HTERT RPE-1 (cell line): ENCODE data around the gene CT45A6.
"Not testable (repeated sequence)": the region's sequence is repeated elsewhere in the genome, so short reads cannot be mapped to it uniquely, and the experiment has no call there.

ENCODE experiments used
- in situ Hi-C: fragments of 300-500 bp; cut with MboI; formaldehyde crosslinking; loops from 4 replicates; pipeline ENCODE4 v1.14.3; 2020; ENCODE audit warnings: low sequenced_read_pairs

CT45A6 gene, protein sequence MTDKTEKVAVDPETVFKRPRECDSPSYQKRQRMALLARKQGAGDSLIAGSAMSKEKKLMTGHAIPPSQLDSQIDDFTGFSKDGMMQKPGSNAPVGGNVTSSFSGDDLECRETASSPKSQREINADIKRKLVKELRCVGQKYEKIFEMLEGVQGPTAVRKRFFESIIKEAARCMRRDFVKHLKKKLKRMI

DNA sequence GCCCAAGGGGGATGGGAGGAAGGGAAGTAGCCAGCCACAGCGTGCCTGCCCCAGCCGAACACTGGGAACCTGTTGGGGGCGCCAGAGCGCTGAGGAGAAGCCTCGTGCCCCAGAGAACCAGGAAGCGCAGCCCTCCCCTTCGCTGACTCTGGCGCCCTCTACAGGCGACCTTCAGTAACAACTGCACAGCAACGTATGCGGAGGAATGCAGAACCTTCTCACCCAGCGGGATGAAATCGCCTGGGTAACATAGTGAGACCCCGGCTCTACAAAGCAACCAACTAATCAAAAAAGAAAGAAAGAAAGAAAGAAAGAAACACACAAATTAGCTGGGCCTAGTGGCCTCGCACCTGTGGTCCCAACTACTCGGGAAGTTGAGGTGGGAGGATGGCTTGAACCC is at the start of gene CT45A6:
CT45A6 (minus strand) TSS at position 101 of the 400 bp plus-strand sequence. CDS start 3,794 bp downstream, outside the sequence.
- in situ Hi-C loops = not testable (repeated sequence)

DNA sequence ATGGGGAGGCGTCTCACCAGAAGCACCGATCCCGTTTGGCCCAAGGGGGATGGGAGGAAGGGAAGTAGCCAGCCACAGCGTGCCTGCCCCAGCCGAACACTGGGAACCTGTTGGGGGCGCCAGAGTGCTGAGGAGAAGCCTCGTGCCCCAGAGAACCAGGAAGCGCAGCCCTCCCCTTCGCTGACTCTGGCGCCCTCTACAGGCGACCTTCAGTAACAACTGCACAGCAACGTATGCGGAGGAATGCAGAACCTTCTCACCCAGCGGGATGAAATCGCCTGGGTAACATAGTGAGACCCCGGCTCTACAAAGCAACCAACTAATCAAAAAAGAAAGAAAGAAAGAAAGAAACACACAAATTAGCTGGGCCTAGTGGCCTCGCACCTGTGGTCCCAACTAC is 34.6 kb upstream of the CT45A6 start, which contains the start of gene CT45A7:
CT45A7 (minus strand) TSS at position 101 of the 400 bp plus-strand sequence. CDS start 3,747 bp downstream, outside the sequence.
- in situ Hi-C loops = not testable (repeated sequence)

DNA sequence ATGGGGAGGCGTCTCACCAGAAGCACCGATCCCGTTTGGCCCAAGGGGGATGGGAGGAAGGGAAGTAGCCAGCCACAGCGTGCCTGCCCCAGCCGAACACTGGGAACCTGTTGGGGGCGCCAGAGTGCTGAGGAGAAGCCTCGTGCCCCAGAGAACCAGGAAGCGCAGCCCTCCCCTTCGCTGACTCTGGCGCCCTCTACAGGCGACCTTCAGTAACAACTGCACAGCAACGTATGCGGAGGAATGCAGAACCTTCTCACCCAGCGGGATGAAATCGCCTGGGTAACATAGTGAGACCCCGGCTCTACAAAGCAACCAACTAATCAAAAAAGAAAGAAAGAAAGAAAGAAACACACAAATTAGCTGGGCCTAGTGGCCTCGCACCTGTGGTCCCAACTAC is 17.3 kb upstream of the CT45A6 start, which contains the start of gene CT45A2:
CT45A2 (minus strand) TSS at position 101 of the 400 bp plus-strand sequence. CDS start 3,747 bp downstream, outside the sequence.
- in situ Hi-C loops = not testable (repeated sequence)

DNA sequence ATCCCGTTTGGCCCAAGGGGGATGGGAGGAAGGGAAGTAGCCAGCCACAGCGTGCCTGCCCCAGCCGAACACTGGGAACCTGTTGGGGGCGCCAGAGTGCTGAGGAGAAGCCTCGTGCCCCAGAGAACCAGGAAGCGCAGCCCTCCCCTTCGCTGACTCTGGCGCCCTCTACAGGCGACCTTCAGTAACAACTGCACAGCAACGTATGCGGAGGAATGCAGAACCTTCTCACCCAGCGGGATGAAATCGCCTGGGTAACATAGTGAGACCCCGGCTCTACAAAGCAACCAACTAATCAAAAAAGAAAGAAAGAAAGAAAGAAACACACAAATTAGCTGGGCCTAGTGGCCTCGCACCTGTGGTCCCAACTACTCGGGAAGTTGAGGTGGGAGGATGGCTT is 17.2 kb downstream of the CT45A6 start, which contains the start of gene CT45A5:
CT45A5 (minus strand) TSS at position 101 of the 400 bp plus-strand sequence. CDS start 3,774 bp downstream, outside the sequence.
- in situ Hi-C loops = not testable (repeated sequence)

DNA sequence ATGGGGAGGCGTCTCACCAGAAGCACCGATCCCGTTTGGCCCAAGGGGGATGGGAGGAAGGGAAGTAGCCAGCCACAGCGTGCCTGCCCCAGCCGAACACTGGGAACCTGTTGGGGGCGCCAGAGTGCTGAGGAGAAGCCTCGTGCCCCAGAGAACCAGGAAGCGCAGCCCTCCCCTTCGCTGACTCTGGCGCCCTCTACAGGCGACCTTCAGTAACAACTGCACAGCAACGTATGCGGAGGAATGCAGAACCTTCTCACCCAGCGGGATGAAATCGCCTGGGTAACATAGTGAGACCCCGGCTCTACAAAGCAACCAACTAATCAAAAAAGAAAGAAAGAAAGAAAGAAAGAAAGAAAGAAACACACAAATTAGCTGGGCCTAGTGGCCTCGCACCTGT is 34.5 kb downstream of the CT45A6 start, which contains the start of gene CT45A3:
CT45A3 (minus strand) TSS at position 101 of the 400 bp plus-strand sequence. CDS start 3,747 bp downstream, outside the sequence.
- in situ Hi-C loops = not testable (repeated sequence)

DNA sequence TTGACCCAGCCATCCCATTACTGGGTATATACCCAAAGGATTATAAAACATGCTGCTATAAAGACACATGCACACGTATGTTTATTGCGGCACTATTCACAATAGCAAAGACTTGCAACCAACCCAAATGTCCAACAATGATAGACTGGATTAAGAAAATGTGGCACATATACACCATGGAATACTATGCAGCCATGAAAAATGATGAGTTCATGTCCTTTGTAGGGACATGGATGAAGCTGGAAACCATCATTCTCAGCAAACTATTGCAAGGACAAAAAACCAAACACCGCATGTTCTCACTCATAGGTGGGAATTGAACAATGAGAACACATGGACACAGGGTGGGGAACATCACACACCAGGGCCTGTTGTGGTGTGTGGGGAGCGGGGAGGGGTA is 57.8 kb downstream of the CT45A6 start:
- in situ Hi-C loops = not testable (repeated sequence)
